HL-60 (cell line): Measurements from ENCODE around the gene STX2.

Source experiments
- CTCF ChIP-seq: IDR thresholded peaks from one replicate; pipeline ENCODE4 v1.5.1; 2011; ENCODE audit warnings: low read length, control low read depth, inconsistent platforms; ENCODE audit not compliant: insufficient read depth
- GABPA ChIP-seq: IDR thresholded peaks from 2 replicates; pipeline ENCODE4 v1.6.1; 2012; ENCODE audit warnings: low read depth
- POLR2AphosphoS5 ChIP-seq: IDR thresholded peaks from 2 replicates; pipeline ENCODE4 v1.6.1; 2012; ENCODE audit warnings: low read depth
- REST ChIP-seq: IDR thresholded peaks from 2 replicates; pipeline ENCODE4 v1.6.1; 2012; ENCODE audit warnings: low read depth; ENCODE audit not compliant: insufficient replicate concordance

GRCh38 chr12:130863298-130863697 is 24.2 kb upstream of the STX2 start:
- TF ChIP-seq CTCF (no peak), REST (no peak), POLR2AphosphoS5 (no peak), GABPA (no peak)
